HuH-7 (cell line): ENCODE results near the gene LYZ.
A peak's percentile ranks its signal among the peaks of the same experiment; 100 is the strongest.
"Not testable (repeated sequence)": the region's sequence is repeated elsewhere in the genome, so short reads cannot be mapped to it uniquely, and the experiment has no call there.

Experiments
- DNase-seq: peaks from one replicate; pipeline ENCODE4 v3.0.0; 2011; ENCODE audit warnings: low spot score

The LYZ gene

GRCh38 chr12:69348162-69348938, at the start of gene LYZ:
Gene LYZ (plus strand): TSS chr12:69348381. CDS start chr12:69348409, 28 bp downstream.
- DNase-seq, result peak; percentile 40

GRCh38 chr12:69298947-69299346, 49.2 kb upstream of the LYZ start:
- no peak for DNase-seq

- DNase-seq, result no peak
Observed at GRCh38 chr12:69304284-69304683, 43.9 kb upstream of the LYZ start.

- no peak for DNase-seq
Observed at GRCh38 chr12:69309461-69309860, 38.7 kb upstream of the LYZ start.

- no peak for DNase-seq
Observed at GRCh38 chr12:69313209-69313608, 35.0 kb upstream of the LYZ start.

- not testable (repeated sequence) for DNase-seq
Observed at GRCh38 chr12:69316784-69317183, 31.4 kb upstream of the LYZ start.

- DNase-seq, result not testable (repeated sequence)
Observed at GRCh38 chr12:69317233-69317632, 30.9 kb upstream of the LYZ start.

GRCh38 chr12:69318225-69318624, 30.0 kb upstream of the LYZ start:
- DNase-seq, result no peak

- no peak for DNase-seq
Observed at GRCh38 chr12:69321351-69321750, 26.8 kb upstream of the LYZ start.

- DNase-seq, result no peak
Observed at GRCh38 chr12:69324797-69325466, 23.2 kb upstream of the LYZ start.

GRCh38 chr12:69328426-69328825, 19.8 kb upstream of the LYZ start:
- DNase-seq, result no peak

GRCh38 chr12:69329669-69330428, 18.3 kb upstream of the LYZ start:
- DNase-seq, result no peak

GRCh38 chr12:69330475-69331473, 17.4 kb upstream of the LYZ start:
- no peak for DNase-seq

- no peak for DNase-seq
Observed at GRCh38 chr12:69331519-69331908, 16.7 kb upstream of the LYZ start.

- no peak for DNase-seq
Observed at GRCh38 chr12:69331909-69332684, 16.1 kb upstream of the LYZ start.

GRCh38 chr12:69332815-69333358, 15.3 kb upstream of the LYZ start:
- no peak for DNase-seq

GRCh38 chr12:69334158-69334557, 14.0 kb upstream of the LYZ start:
- DNase-seq, result no peak

GRCh38 chr12:69337311-69338090, 10.7 kb upstream of the LYZ start:
- no peak for DNase-seq

- no peak for DNase-seq
Observed at GRCh38 chr12:69338120-69338859, 9.9 kb upstream of the LYZ start.
